ENCODE measurements around the gene ARPC1A.

ARPC1A gene

DNA sequence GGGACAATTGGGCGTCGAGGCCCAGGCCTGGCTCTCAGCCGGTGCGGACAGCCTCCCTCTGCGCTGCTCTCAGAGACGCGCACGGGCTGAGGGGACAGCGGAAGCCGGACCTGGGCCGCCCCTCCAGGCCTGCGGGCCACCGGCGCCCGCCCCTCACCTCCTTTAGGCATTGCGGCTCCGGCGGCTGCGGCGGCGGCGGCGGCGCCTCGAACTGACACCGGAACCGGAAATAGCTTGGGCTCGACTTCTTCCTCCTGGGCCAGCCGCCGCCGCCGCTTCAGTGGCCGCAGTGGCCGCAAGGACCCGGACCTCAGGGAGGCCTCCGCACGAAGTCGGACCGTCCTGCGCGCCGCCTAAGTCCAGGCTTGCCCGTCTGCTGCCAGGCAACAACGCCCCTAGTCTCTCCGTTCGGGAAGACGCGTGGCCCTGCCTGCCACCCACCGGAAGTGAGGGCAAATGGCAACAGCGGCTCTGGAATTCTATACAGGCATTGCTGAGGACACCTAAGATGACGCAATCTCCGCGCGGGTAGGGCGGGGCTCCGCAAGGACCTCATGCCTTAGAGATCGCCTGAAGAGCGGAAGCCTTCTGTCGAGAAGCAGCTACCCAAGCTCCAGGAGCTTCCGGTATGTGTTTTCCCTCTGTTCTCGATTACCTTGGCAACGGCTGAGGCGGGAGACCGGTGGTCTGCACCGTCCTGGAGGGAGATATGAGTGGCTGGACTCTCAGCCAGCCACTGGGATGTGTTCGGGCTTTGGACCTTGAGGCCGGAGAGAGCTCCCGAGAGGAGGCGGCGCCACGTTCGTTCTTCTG, 82.9 kb downstream of the ARPC1A start, which contains the start of the genes BUD31 and PDAP1:
BUD31 (plus strand) TSS at position 591 of the 813 bp plus-strand sequence. CDS start 2,124 bp downstream, outside the sequence.
PDAP1 (minus strand) TSS at position 219 of the 813 bp plus-strand sequence; CDS start at position 170, 49 bp downstream.
- Histone ChIP-seq H4K8ac (ENCODE audit: low read length) (peak within 1 kb of the TSS; percentile 71), H3K27me3 (ENCODE audit: control insufficient read depth in 1 of 2, insufficient read depth in 1 of 2, low read length in 2 of 2) (no peaks in the 10 kb centered on the region), H2BK15ac (ENCODE audit: low read depth, poor library complexity, severe bottlenecking) (peak within 1 kb of the TSS; percentile 92), H3K23ac (ENCODE audit: low read length in 2 of 2) (no peak within 1 kb of the TSS), H3K36me3 (ENCODE audit: control insufficient read depth in 1 of 2, insufficient read depth in 2 of 2, low read depth in 1 of 2, low read length in 2 of 2) (peaks cover 32 to 41% of the 10 kb centered on the region in 2 experiments), H3K9me3 (ENCODE audit: control insufficient read depth, low read length) (no peaks in the 10 kb centered on the region), H3K79me1 (replicated peaks; ENCODE audit: low read length, poor library complexity, severe bottlenecking) (peaks cover 8% of the 10 kb centered on the region), H2BK12ac (ENCODE audit: low read length in 2 of 2) (peak within 1 kb of the TSS in 1 of 2 experiments; percentile 93), H3K4ac (ENCODE audit: low read depth in 1 of 2, low read length in 2 of 2) (peak within 1 kb of the TSS; percentile 69 to 96), H2AFZ (ENCODE audit: low read depth, low read length) (peak within 1 kb of the TSS; percentile 36), H3K14ac (ENCODE audit: low read length in 2 of 2) (peak within 1 kb of the TSS in 1 of 2 experiments; percentile 74), H3K18ac (ENCODE audit: low read depth in 1 of 2, low read length in 2 of 2) (peak within 1 kb of the TSS; percentile 91 to 95), H2BK5ac (ENCODE audit: low read depth, low read length, poor library complexity, severe bottlenecking) (peak within 1 kb of the TSS; percentile 100), H3K4me1 (ENCODE audit: control insufficient read depth, insufficient read depth, low read depth, low read length) (peaks cover 19% of the 10 kb centered on the region), H3K4me3 (ENCODE audit: insufficient read depth in 1 of 2, low read depth in 1 of 2, low read length in 2 of 2) (peak within 1 kb of the TSS; percentile 86 to 99), H3K9ac (ENCODE audit: low read length) (peak within 1 kb of the TSS; percentile 100), H4K91ac (ENCODE audit: low read length) (peak within 1 kb of the TSS; percentile 94), H3K27ac (ENCODE audit: low read length, poor library complexity, severe bottlenecking) (peak within 1 kb of the TSS; percentile 99), H3K4me2 (ENCODE audit: low read length, poor library complexity, severe bottlenecking) (peak within 1 kb of the TSS; percentile 84), H2AK5ac (ENCODE audit: low read length, severe bottlenecking) (peak within 1 kb of the TSS; percentile 76), H2BK120ac (ENCODE audit: low read depth, low read length) (peak within 1 kb of the TSS; percentile 13)
- under 1% methylated on average over 68 of the region's 72 CpGs for WGBS
- peak; percentile 97 for DNase-seq

DNA sequence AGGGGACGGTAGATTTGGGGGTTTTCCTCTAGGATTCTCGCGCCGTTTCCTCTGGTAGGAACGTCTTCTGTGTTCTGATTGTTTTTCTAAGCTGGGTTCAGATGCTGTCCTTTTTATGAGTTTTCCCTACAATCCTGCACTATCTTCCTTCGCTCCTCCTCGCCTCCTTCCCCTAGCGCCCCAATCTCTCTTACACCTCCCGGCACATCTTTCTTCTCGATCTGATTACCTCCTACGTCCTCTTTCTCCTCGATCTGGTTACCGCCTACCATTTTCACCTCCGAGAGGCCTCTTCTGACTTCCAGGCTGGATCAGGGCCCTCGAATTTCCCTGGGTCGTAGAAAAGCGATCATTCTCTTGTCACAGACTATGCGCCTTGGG, 83.5 kb downstream of the ARPC1A start:
- 1% methylated on average over 17 of the region's 18 CpGs for WGBS
- H2AFZ ChIP-seq (ENCODE audit: low read depth, low read length), result no peak overlapping the region

DNA sequence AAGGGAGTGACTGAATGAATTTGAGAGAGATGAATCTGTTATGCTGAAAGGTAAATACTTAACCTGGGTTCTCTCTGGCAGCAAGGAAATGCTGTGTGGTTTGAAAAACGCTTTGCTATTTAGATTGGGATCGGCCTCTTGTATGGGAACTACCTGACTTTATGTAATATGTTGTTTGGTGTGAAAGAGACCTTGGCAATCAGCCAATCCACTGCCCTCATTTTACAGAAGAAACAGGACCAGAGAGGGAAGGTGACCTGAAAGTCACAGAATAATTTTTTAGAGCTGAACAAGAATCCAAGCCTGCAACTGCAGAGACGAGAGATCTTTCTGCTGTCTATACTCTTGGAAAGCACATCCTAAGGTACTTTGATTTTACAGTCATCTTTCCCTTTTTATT, 84.1 kb downstream of the ARPC1A start:
- Histone ChIP-seq H2BK12ac (ENCODE audit: low read length in 2 of 2) (no peak overlapping the region), H3K14ac (ENCODE audit: low read length in 2 of 2) (no peak overlapping the region), H3K9me3 (ENCODE audit: control insufficient read depth, low read length) (no peaks in the 10 kb centered on the region), H3K4me3 (ENCODE audit: insufficient read depth in 1 of 2, low read depth in 1 of 2, low read length in 2 of 2) (peak overlapping the region in 1 of 2 experiments; percentile 99), H3K4ac (ENCODE audit: low read depth in 1 of 2, low read length in 2 of 2) (no peak overlapping the region), H3K18ac (ENCODE audit: low read depth in 1 of 2, low read length in 2 of 2) (no peak overlapping the region), H3K4me1 (ENCODE audit: control insufficient read depth, insufficient read depth, low read depth, low read length) (peaks cover 9% of the 10 kb centered on the region), H4K8ac (ENCODE audit: low read length) (no peak overlapping the region), H3K9ac (ENCODE audit: low read length) (peak overlapping the region; percentile 100), H3K27ac (ENCODE audit: low read length, poor library complexity, severe bottlenecking) (no peak overlapping the region), H3K27me3 (ENCODE audit: control insufficient read depth in 1 of 2, insufficient read depth in 1 of 2, low read length in 2 of 2) (no peaks in the 10 kb centered on the region), H3K79me1 (replicated peaks; ENCODE audit: low read length, poor library complexity, severe bottlenecking) (peaks cover 8% of the 10 kb centered on the region), H3K23ac (ENCODE audit: low read length in 2 of 2) (no peak overlapping the region), H4K91ac (ENCODE audit: low read length) (no peak overlapping the region), H2BK120ac (ENCODE audit: low read depth, low read length) (no peak overlapping the region), H2BK15ac (ENCODE audit: low read depth, poor library complexity, severe bottlenecking) (no peak overlapping the region), H3K4me2 (ENCODE audit: low read length, poor library complexity, severe bottlenecking) (peak overlapping the region; percentile 77), H2AK5ac (ENCODE audit: low read length, severe bottlenecking) (no peak overlapping the region), H3K36me3 (ENCODE audit: control insufficient read depth in 1 of 2, insufficient read depth in 2 of 2, low read depth in 1 of 2, low read length in 2 of 2) (peaks cover 30 to 48% of the 10 kb centered on the region in 2 experiments), H2AFZ (ENCODE audit: low read depth, low read length) (no peak overlapping the region), H2BK5ac (ENCODE audit: low read depth, low read length, poor library complexity, severe bottlenecking) (peak overlapping the region; percentile 53)
- DNase-seq, result no peak
- WGBS, result 77% methylated on average over 2 of the region's 3 CpGs

More for the DNA sequence above, 83.5 kb downstream of the ARPC1A start:
- peak overlapping the region; percentile 77 for H3K4me2 ChIP-seq (ENCODE audit: low read length, poor library complexity, severe bottlenecking)
- no peak for DNase-seq
- H3K4me3 ChIP-seq (ENCODE audit: insufficient read depth in 1 of 2, low read depth in 1 of 2, low read length in 2 of 2), result peak overlapping the region; percentile 86 to 99
- H3K9ac ChIP-seq (ENCODE audit: low read length), result peak overlapping the region; percentile 100
- no peaks in the 10 kb centered on the region for H3K27me3 ChIP-seq (ENCODE audit: control insufficient read depth in 1 of 2, insufficient read depth in 1 of 2, low read length in 2 of 2)
- peak overlapping the region; percentile 99 for H3K27ac ChIP-seq (ENCODE audit: low read length, poor library complexity, severe bottlenecking)
- peaks cover 31 to 42% of the 10 kb centered on the region in 2 experiments for H3K36me3 ChIP-seq (ENCODE audit: control insufficient read depth in 1 of 2, insufficient read depth in 2 of 2, low read depth in 1 of 2, low read length in 2 of 2)
- no peaks in the 10 kb centered on the region for H3K9me3 ChIP-seq (ENCODE audit: control insufficient read depth, low read length)
- peak overlapping the region; percentile 13 for H2BK120ac ChIP-seq (ENCODE audit: low read depth, low read length)
- H4K91ac ChIP-seq (ENCODE audit: low read length), result no peak overlapping the region
- peaks cover 6% of the 10 kb centered on the region for H3K79me1 ChIP-seq (replicated peaks; ENCODE audit: low read length, poor library complexity, severe bottlenecking)
- peak overlapping the region; percentile 52 for H4K8ac ChIP-seq (ENCODE audit: low read length)
- peaks cover 15% of the 10 kb centered on the region for H3K4me1 ChIP-seq (ENCODE audit: control insufficient read depth, insufficient read depth, low read depth, low read length)
- H2AK5ac ChIP-seq (ENCODE audit: low read length, severe bottlenecking), result peak overlapping the region; percentile 28
- H3K18ac ChIP-seq (ENCODE audit: low read depth in 1 of 2, low read length in 2 of 2), result peak overlapping the region; percentile 81 to 90
- peak overlapping the region; percentile 33 for H2BK15ac ChIP-seq (ENCODE audit: low read depth, poor library complexity, severe bottlenecking)
- H3K14ac ChIP-seq (ENCODE audit: low read length in 2 of 2), result peak overlapping the region in 1 of 2 experiments; percentile 74
- no peak overlapping the region for H3K23ac ChIP-seq (ENCODE audit: low read length in 2 of 2)
- H3K4ac ChIP-seq (ENCODE audit: low read depth in 1 of 2, low read length in 2 of 2), result peak overlapping the region in 1 of 2 experiments; percentile 63
- peak overlapping the region; percentile 53 for H2BK5ac ChIP-seq (ENCODE audit: low read depth, low read length, poor library complexity, severe bottlenecking)
- H2BK12ac ChIP-seq (ENCODE audit: low read length in 2 of 2), result no peak overlapping the region

DNA sequence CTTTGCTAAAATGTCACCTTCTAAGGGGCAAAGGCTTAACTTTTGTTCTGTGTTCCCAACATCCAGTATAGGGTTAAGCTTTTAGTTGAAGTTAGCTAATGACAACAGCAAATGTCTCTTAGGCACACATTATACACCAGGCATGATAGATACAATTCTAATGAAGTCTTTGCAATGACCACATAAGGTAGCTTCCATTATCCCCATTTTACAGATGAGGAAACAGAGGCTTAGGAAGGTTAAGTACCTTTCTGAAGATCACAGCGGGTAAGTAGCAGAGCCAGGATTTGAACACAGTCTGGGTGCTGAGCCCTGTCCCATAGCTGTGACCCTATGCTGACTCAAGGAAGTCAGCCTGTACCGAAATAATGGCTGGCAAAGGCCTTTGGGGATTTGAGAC, 84.9 kb downstream of the ARPC1A start:
- no peak overlapping the region for H2AFZ ChIP-seq (ENCODE audit: low read depth, low read length)
- H3K79me1 ChIP-seq (replicated peaks; ENCODE audit: low read length, poor library complexity, severe bottlenecking), result peaks cover 9% of the 10 kb centered on the region
- H3K9me3 ChIP-seq (ENCODE audit: control insufficient read depth, low read length), result no peaks in the 10 kb centered on the region
- WGBS, result 100% methylated on average over 2 of the region's 2 CpGs
- peaks cover 31 to 50% of the 10 kb centered on the region in 2 experiments for H3K36me3 ChIP-seq (ENCODE audit: control insufficient read depth in 1 of 2, insufficient read depth in 2 of 2, low read depth in 1 of 2, low read length in 2 of 2)
- H3K18ac ChIP-seq (ENCODE audit: low read depth in 1 of 2, low read length in 2 of 2), result no peak overlapping the region
- no peak overlapping the region for H4K91ac ChIP-seq (ENCODE audit: low read length)
- H3K14ac ChIP-seq (ENCODE audit: low read length in 2 of 2), result no peak overlapping the region
- H3K23ac ChIP-seq (ENCODE audit: low read length in 2 of 2), result no peak overlapping the region
- H2BK120ac ChIP-seq (ENCODE audit: low read depth, low read length), result no peak overlapping the region
- H4K8ac ChIP-seq (ENCODE audit: low read length), result no peak overlapping the region
- no peak overlapping the region for H3K4me2 ChIP-seq (ENCODE audit: low read length, poor library complexity, severe bottlenecking)
- peaks cover 4% of the 10 kb centered on the region for H3K4me1 ChIP-seq (ENCODE audit: control insufficient read depth, insufficient read depth, low read depth, low read length)
- no peaks in the 10 kb centered on the region for H3K27me3 ChIP-seq (ENCODE audit: control insufficient read depth in 1 of 2, insufficient read depth in 1 of 2, low read length in 2 of 2)
- DNase-seq, result no peak
- no peak overlapping the region for H2AK5ac ChIP-seq (ENCODE audit: low read length, severe bottlenecking)
- no peak overlapping the region for H3K27ac ChIP-seq (ENCODE audit: low read length, poor library complexity, severe bottlenecking)
- no peak overlapping the region for H2BK12ac ChIP-seq (ENCODE audit: low read length in 2 of 2)
- H2BK15ac ChIP-seq (ENCODE audit: low read depth, poor library complexity, severe bottlenecking), result no peak overlapping the region
- H3K4ac ChIP-seq (ENCODE audit: low read depth in 1 of 2, low read length in 2 of 2), result no peak overlapping the region
- no peak overlapping the region for H2BK5ac ChIP-seq (ENCODE audit: low read depth, low read length, poor library complexity, severe bottlenecking)
- peak overlapping the region; percentile 100 for H3K9ac ChIP-seq (ENCODE audit: low read length)
- H3K4me3 ChIP-seq (ENCODE audit: insufficient read depth in 1 of 2, low read depth in 1 of 2, low read length in 2 of 2), result peak overlapping the region in 1 of 2 experiments; percentile 99
